Measurements from ENCODE around the gene DUSP16. TPM values are rescaled to one million over a fixed set of nuclear protein-coding genes. Genes with fewer than 3 reads are reported as not detected.

Gene DUSP16
- total RNA-seq, 1 experiment from 2014 or later: 4.4 TPM

GRCh38 chr12:12546314-12546772 lies 16.3 kb downstream of the DUSP16 start:
- POLR2A ChIA-PET (ENCODE audit: unreplicated experiment): no interaction called here
- no peaks in the 10 kb centered on the region for H3K79me2 ChIP-seq (ENCODE audit: low read length)

DNA sequence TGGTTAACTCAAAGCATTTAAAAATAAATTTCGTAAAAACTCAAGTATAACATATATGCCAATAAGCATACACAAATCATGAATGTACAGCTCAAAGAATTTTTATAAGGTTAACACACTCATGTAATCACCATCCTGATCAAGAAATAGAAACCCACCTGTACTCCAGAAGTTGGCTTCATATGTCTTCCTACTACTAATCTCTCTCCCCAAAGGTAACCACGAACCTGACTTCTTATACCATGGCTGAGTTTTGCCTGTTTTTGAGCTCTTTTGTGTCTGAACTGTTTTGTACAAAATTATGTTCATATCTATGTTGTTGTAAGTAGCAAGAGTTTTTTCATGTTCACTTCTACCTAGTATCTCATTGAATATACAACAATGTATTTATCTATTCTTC lies 18.7 kb downstream of the DUSP16 start:
- POLR2A ChIA-PET (ENCODE audit: unreplicated experiment): interaction anchor here (0.7 kb wide), 1 partner anchor 43 kb away, joined by 5 read pairs; no protein-coding TSS in a partner anchor
- no TSS peak for BruUV-seq (replicated peaks)

More at GRCh38 chr12:12546314-12546772, 16.3 kb downstream of the DUSP16 start:
- intact Hi-C loops (cut with micrococcal nuclease): no loop called here
- no peaks in the 10 kb centered on the region for H3K36me3 ChIP-seq (ENCODE audit: low read depth, low read length)
- no peaks in the 10 kb centered on the region for H3K9me2 ChIP-seq (replicated peaks; ENCODE audit: low read length)
- H3K4me3 ChIP-seq (ENCODE audit: low read length): no peak overlapping the region
- CTCF ChIA-PET: no interaction called here
- no peak overlapping the region for H3K9ac ChIP-seq (ENCODE audit: low read length)
- peak; percentile 38 for DNase-seq
- no peaks in the 10 kb centered on the region for H3F3A ChIP-seq (ENCODE audit: low read length, unreplicated experiment)
- BruUV-seq (replicated peaks): no TSS peak
- no peaks in the 10 kb centered on the region for H4K20me1 ChIP-seq (ENCODE audit: low read length)
- peak overlapping the region; percentile 45; the same call in 1 of the 2 replicates for H3K27ac ChIP-seq (ENCODE audit: low read length)
- no peak for TF ChIP-seq EZH2phosphoT487 (IDR thresholded peaks at IDR 0.05; ENCODE audit: borderline replicate concordance, low read length)
- no peak for TF ChIP-seq EZH2 (IDR thresholded peaks at IDR 0.05; ENCODE audit: low read length, unreplicated experiment)
- TF ChIP-seq, protein P1, sequence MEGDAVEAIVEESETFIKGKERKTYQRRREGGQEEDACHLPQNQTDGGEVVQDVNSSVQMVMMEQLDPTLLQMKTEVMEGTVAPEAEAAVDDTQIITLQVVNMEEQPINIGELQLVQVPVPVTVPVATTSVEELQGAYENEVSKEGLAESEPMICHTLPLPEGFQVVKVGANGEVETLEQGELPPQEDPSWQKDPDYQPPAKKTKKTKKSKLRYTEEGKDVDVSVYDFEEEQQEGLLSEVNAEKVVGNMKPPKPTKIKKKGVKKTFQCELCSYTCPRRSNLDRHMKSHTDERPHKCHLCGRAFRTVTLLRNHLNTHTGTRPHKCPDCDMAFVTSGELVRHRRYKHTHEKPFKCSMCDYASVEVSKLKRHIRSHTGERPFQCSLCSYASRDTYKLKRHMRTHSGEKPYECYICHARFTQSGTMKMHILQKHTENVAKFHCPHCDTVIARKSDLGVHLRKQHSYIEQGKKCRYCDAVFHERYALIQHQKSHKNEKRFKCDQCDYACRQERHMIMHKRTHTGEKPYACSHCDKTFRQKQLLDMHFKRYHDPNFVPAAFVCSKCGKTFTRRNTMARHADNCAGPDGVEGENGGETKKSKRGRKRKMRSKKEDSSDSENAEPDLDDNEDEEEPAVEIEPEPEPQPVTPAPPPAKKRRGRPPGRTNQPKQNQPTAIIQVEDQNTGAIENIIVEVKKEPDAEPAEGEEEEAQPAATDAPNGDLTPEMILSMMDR (conservative IDR thresholded peaks at IDR 0.05; ENCODE audit: low read depth, low read length): no peak
- H3K4me2 ChIP-seq (ENCODE audit: low read length): no peak overlapping the region
- H3K9me3 ChIP-seq (ENCODE audit: low read length): no peaks in the 10 kb centered on the region
- peak; percentile 70 for ATAC-seq
- H2AFZ ChIP-seq (ENCODE audit: low read length): no peak overlapping the region
- no peaks in the 10 kb centered on the region for H3K27me3 ChIP-seq (ENCODE audit: low read length)
- peaks cover 17% of the 10 kb centered on the region for H3K4me1 ChIP-seq (ENCODE audit: insufficient read depth, low read length)

DNA sequence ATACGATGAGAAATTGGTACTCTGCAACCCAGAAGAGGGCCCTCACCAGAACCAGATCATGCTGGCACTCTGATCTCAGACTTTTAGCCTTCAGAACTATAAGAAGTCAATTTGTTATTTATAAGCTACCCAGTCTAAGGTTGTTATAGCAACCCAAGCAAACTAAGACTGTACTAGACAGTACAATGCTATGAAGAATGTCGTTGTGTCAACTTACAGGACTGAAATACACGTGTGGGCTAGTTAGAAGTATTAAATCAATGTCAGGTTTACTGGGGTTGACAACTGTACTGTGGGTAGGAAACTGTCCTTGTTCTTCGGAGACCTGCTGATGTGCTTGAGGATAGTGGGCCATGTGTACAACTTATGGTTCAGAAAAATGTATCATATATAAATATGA lies 19.7 kb downstream of the DUSP16 start:
- DNase-seq (no peak), ATAC-seq (no peak)
- Histone ChIP-seq H3K9ac (ENCODE audit: low read length) (no peak overlapping the region), H3K27me3 (ENCODE audit: low read length) (no peaks in the 10 kb centered on the region), H3K4me3 (ENCODE audit: low read length) (no peak overlapping the region), H4K20me1 (ENCODE audit: low read length) (no peaks in the 10 kb centered on the region), H3K79me2 (ENCODE audit: low read length) (no peaks in the 10 kb centered on the region), H2AFZ (ENCODE audit: low read length) (no peak overlapping the region), H3K27ac (ENCODE audit: low read length) (no peak overlapping the region), H3K4me2 (ENCODE audit: low read length) (no peak overlapping the region), H3F3A (ENCODE audit: low read length, unreplicated experiment) (no peaks in the 10 kb centered on the region), H3K9me3 (ENCODE audit: low read length) (no peaks in the 10 kb centered on the region), H3K36me3 (ENCODE audit: low read depth, low read length) (no peaks in the 10 kb centered on the region), H3K9me2 (replicated peaks; ENCODE audit: low read length) (no peaks in the 10 kb centered on the region), H3K4me1 (ENCODE audit: insufficient read depth, low read length) (peaks cover 38% of the 10 kb centered on the region)
- no peak for TF ChIP-seq EZH2 (IDR thresholded peaks at IDR 0.05; ENCODE audit: low read length, unreplicated experiment)
- no peak for TF ChIP-seq EZH2phosphoT487 (IDR thresholded peaks at IDR 0.05; ENCODE audit: borderline replicate concordance, low read length)
- TF ChIP-seq, protein P1 (conservative IDR thresholded peaks at IDR 0.05; ENCODE audit: low read depth, low read length): no peak
- CTCF ChIA-PET: no interaction called here
- no TSS peak for BruUV-seq (replicated peaks)
- intact Hi-C loops (cut with micrococcal nuclease): no loop called here
- POLR2A ChIA-PET (ENCODE audit: unreplicated experiment): no interaction called here

More for the DNA sequence above, 18.7 kb downstream of the DUSP16 start:
- H3K9me2 ChIP-seq (replicated peaks; ENCODE audit: low read length): no peaks in the 10 kb centered on the region
- H3K36me3 ChIP-seq (ENCODE audit: low read depth, low read length): no peaks in the 10 kb centered on the region
- H3K27me3 ChIP-seq (ENCODE audit: low read length): no peaks in the 10 kb centered on the region
- no peak for ATAC-seq
- no peak overlapping the region for H3K4me2 ChIP-seq (ENCODE audit: low read length)
- no peaks in the 10 kb centered on the region for H4K20me1 ChIP-seq (ENCODE audit: low read length)
- intact Hi-C loops (cut with micrococcal nuclease): no loop called here
- peak overlapping the region; percentile 20; the same call in 1 of the 2 replicates for H3K27ac ChIP-seq (ENCODE audit: low read length)
- H3K9me3 ChIP-seq (ENCODE audit: low read length): no peaks in the 10 kb centered on the region
- CTCF ChIA-PET: no interaction called here
- no peaks in the 10 kb centered on the region for H3F3A ChIP-seq (ENCODE audit: low read length, unreplicated experiment)
- H3K9ac ChIP-seq (ENCODE audit: low read length): no peak overlapping the region
- H2AFZ ChIP-seq (ENCODE audit: low read length): no peak overlapping the region
- no peak overlapping the region for H3K4me3 ChIP-seq (ENCODE audit: low read length)
- no peaks in the 10 kb centered on the region for H3K79me2 ChIP-seq (ENCODE audit: low read length)
- TF ChIP-seq, protein P1 (conservative IDR thresholded peaks at IDR 0.05; ENCODE audit: low read depth, low read length): no peak
- TF ChIP-seq EZH2 (IDR thresholded peaks at IDR 0.05; ENCODE audit: low read length, unreplicated experiment) (no peak), EZH2phosphoT487 (IDR thresholded peaks at IDR 0.05; ENCODE audit: borderline replicate concordance, low read length) (no peak)
- peak; percentile 3 for DNase-seq
- H3K4me1 ChIP-seq (ENCODE audit: insufficient read depth, low read length): peaks cover 28% of the 10 kb centered on the region

Data from PC-3 (cell line).